HEK293 (cell line): Measurements from ENCODE around the gene KRAS.

ENCODE experiments used
- KLF10 ChIP-seq: fragments of 450-650 bp; IDR thresholded peaks from 2 replicates; pipeline ENCODE4 v1.5.1; 2018; ENCODE audit warnings: missing biosample characterization, mild to moderate bottlenecking, missing genetic modification characterization
- MYNN ChIP-seq: fragments of 450-650 bp; formaldehyde crosslinking; IDR thresholded peaks from 2 replicates; pipeline ENCODE4 v1.5.1; 2016; ENCODE audit warnings: missing biosample characterization, missing genetic modification characterization, borderline replicate concordance
- MZF1 ChIP-seq: fragments of 450-650 bp; formaldehyde crosslinking; IDR thresholded peaks from 2 replicates; pipeline ENCODE4 v1.5.1; 2017; ENCODE audit warnings: missing biosample characterization, missing genetic modification characterization, borderline replicate concordance
- PRDM10 ChIP-seq: fragments of 450-650 bp; formaldehyde crosslinking; IDR thresholded peaks from 2 replicates; pipeline ENCODE4 v1.5.1; 2016; ENCODE audit warnings: missing biosample characterization, missing genetic modification characterization
- PRDM2 ChIP-seq: fragments of 450-650 bp; formaldehyde crosslinking; IDR thresholded peaks from 2 replicates; pipeline ENCODE4 v1.5.1; 2016; ENCODE audit warnings: missing biosample characterization, missing genetic modification characterization, borderline replicate concordance
- PRDM4 ChIP-seq: fragments of 450-650 bp; formaldehyde crosslinking; IDR thresholded peaks from 2 replicates; pipeline ENCODE4 v1.5.1; 2017; ENCODE audit warnings: missing biosample characterization, missing genetic modification characterization
- SCRT1 ChIP-seq: fragments of 450-650 bp; formaldehyde crosslinking; IDR thresholded peaks from 2 replicates; pipeline ENCODE4 v1.5.1; 2016; ENCODE audit warnings: missing biosample characterization, missing genetic modification characterization, borderline replicate concordance
- SP2 ChIP-seq: fragments of 450-650 bp; formaldehyde crosslinking; IDR thresholded peaks from 2 replicates; pipeline ENCODE4 v1.5.1; 2016; ENCODE audit warnings: missing biosample characterization, missing genetic modification characterization
- ZBTB1 ChIP-seq: fragments of 450-650 bp; formaldehyde crosslinking; IDR thresholded peaks from 2 replicates; pipeline ENCODE4 v1.5.1; 2016; ENCODE audit warnings: missing biosample characterization, missing genetic modification characterization
- ZBTB49 ChIP-seq: fragments of 450-650 bp; formaldehyde crosslinking; IDR thresholded peaks from 2 replicates; pipeline ENCODE4 v1.5.1; 2016; ENCODE audit warnings: missing biosample characterization, missing genetic modification characterization, low read depth
- ZNF121 ChIP-seq: fragments of 450-650 bp; formaldehyde crosslinking; IDR thresholded peaks from 2 replicates; pipeline ENCODE4 v1.5.1; 2016; ENCODE audit warnings: missing biosample characterization, missing genetic modification characterization
- ZNF148 ChIP-seq: fragments of 450-650 bp; formaldehyde crosslinking; IDR thresholded peaks from 2 replicates; pipeline ENCODE4 v1.5.0; 2017; ENCODE audit warnings: missing biosample characterization, missing genetic modification characterization, borderline replicate concordance
- ZNF223 ChIP-seq: fragments of 450-650 bp; formaldehyde crosslinking; IDR thresholded peaks from 2 replicates; pipeline ENCODE4 v1.5.1; 2016; ENCODE audit warnings: missing biosample characterization, missing genetic modification characterization
- ZNF274 ChIP-seq, 2 experiments: fragments of 200-500 bp in 1 of 2; fragments of 450-650 bp in 1 of 2; sonication (Bioruptor generic) in 1 of 2; formaldehyde crosslinking in 1 of 2; IDR thresholded peaks; 2 replicates each; pipeline versions ENCODE4 v1.5.1 to v1.6.1; 2014 to 2016; ENCODE audit warnings: borderline replicate concordance in 1 of 2, inconsistent platforms in 1 of 2, low read length in 1 of 2, missing biosample characterization in 1 of 2, missing genetic modification characterization in 1 of 2
- ZNF48 ChIP-seq: fragments of 450-650 bp; formaldehyde crosslinking; IDR thresholded peaks from 2 replicates; pipeline ENCODE4 v1.5.1; 2016; ENCODE audit warnings: missing biosample characterization, missing genetic modification characterization
- ZNF558 ChIP-seq: fragments of 450-650 bp; formaldehyde crosslinking; IDR thresholded peaks from 2 replicates; pipeline ENCODE4 v1.5.1; 2016; ENCODE audit warnings: missing biosample characterization, missing genetic modification characterization
- ZNF670 ChIP-seq: fragments of 450-650 bp; formaldehyde crosslinking; IDR thresholded peaks from 2 replicates; pipeline ENCODE4 v1.5.1; 2016; ENCODE audit warnings: missing biosample characterization, missing genetic modification characterization, low read depth
- ZNF792 ChIP-seq: fragments of 450-650 bp; formaldehyde crosslinking; IDR thresholded peaks from 2 replicates; pipeline ENCODE4 v1.5.1; 2016; ENCODE audit warnings: missing biosample characterization, missing genetic modification characterization
- ZSCAN5A ChIP-seq: fragments of 450-650 bp; formaldehyde crosslinking; IDR thresholded peaks from 2 replicates; pipeline ENCODE4 v1.5.1; 2016; ENCODE audit warnings: missing biosample characterization, missing genetic modification characterization

Gene KRAS

GRCh38 chr12:25276199-25276937 is 25.6 kb upstream of the KRAS start (continued):
- TF ChIP-seq MZF1 (no peak), PRDM10 (tag by site-specific recombination) (no peak; the same call in 1 of the 2 replicates), ZBTB49 (tag by site-specific recombination) (no peak), MYNN (no peak), ZNF274 (IDR thresholded peaks at IDR 0.05; ENCODE audit: low read length) (no peak), ZNF274 (tag by site-specific recombination; IDR thresholded peaks at IDR 0.05; ENCODE audit: borderline replicate concordance) (no peak), ZNF792 (no peak), ZNF148 (tag by site-specific recombination) (no peak), ZNF670 (tag by site-specific recombination) (no peak), ZSCAN5A (no peak), ZNF121 (tag by site-specific recombination) (no peak), ZNF223 (tag by site-specific recombination) (no peak), ZNF558 (tag by site-specific recombination) (no peak; the same call in 1 of the 2 replicates), ZNF48 (no peak), SP2 (tag by site-specific recombination) (no peak), PRDM2 (no peak), PRDM4 (tag by site-specific recombination) (no peak), ZBTB1 (no peak), SCRT1 (tag by site-specific recombination) (no peak), KLF10 (tag by site-specific recombination) (peak; percentile 41; the same call in 1 of the 2 replicates)
